C4-2B (cell line): ENCODE measurements around the gene OR51Q1.

ENCODE experiments used
- H3K27ac ChIP-seq: fragments of 450-650 bp; 2 replicates; pipeline ENCODE4 v1.5.1; 2017
- ZFX ChIP-seq: fragments of 450-650 bp; IDR thresholded peaks from 2 replicates; pipeline ENCODE4 v1.6.1; 2017
- TF ChIP-seq, protein P1 (sequence below): fragments of 450-650 bp; conservative IDR thresholded peaks from 2 replicates; pipeline ENCODE4 v1.5.1; 2017; ENCODE audit warnings: mild to moderate bottlenecking

Gene OR51Q1, protein sequence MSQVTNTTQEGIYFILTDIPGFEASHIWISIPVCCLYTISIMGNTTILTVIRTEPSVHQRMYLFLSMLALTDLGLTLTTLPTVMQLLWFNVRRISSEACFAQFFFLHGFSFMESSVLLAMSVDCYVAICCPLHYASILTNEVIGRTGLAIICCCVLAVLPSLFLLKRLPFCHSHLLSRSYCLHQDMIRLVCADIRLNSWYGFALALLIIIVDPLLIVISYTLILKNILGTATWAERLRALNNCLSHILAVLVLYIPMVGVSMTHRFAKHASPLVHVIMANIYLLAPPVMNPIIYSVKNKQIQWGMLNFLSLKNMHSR

DNA sequence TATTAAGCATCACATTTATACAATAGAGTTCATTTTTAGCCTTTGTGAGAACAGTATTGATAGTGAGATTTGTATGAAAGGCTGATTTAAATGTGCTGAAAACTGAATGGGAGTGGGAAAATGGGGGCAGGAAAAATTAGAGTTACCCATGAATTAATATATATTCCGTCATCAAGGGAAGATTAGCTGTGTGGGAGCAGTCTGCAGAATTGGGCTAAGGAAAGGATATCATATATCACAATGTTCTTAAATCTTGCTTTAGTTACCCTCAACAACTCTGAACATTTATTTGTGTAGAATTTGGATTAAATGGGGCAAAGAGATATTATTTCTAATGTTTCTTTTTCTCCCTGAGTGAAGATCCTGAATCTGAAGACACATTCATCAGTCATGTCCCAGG, at the start of gene OR51Q1:
Gene OR51Q1 (plus strand): TSS at position 301 of the 400 bp plus-strand sequence. CDS start 90 bp downstream, at position 391.
- TF ChIP-seq ZFX = no peak
- TF ChIP-seq, protein P1, sequence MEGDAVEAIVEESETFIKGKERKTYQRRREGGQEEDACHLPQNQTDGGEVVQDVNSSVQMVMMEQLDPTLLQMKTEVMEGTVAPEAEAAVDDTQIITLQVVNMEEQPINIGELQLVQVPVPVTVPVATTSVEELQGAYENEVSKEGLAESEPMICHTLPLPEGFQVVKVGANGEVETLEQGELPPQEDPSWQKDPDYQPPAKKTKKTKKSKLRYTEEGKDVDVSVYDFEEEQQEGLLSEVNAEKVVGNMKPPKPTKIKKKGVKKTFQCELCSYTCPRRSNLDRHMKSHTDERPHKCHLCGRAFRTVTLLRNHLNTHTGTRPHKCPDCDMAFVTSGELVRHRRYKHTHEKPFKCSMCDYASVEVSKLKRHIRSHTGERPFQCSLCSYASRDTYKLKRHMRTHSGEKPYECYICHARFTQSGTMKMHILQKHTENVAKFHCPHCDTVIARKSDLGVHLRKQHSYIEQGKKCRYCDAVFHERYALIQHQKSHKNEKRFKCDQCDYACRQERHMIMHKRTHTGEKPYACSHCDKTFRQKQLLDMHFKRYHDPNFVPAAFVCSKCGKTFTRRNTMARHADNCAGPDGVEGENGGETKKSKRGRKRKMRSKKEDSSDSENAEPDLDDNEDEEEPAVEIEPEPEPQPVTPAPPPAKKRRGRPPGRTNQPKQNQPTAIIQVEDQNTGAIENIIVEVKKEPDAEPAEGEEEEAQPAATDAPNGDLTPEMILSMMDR = no peak
- no peak within 1 kb of the TSS for H3K27ac ChIP-seq

DNA sequence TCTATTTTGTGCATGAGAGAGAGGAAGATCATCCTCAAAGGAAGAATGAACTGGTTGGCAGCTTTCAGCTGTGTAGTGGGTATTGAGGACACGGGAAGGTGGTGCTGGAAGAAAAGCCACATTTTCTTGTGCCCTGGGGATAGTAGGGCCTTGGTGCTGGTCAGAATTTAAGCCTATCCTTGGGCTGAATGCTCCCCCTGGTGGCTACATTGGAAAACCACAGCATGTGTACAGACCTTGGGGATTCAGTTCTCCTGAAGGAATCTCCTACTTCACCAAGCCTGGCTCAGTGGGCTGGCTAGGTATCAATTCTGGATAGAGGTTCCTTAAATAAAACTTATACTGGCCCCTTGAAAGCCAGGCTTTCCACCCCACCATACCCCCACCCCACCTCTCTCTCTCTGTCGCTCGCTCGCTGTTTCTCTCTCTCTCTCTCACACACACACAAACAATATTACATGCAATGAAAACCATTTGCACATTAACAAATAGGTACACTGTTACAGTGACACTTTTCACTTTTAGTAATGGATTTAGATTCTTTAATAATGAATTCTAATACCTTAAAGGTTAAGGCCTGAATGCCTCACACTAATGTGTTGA, 41.1 kb upstream of the OR51Q1 start:
- H3K27ac ChIP-seq = no peak overlapping the region
- no peak for TF ChIP-seq ZFX
- TF ChIP-seq, protein P1 = peak; percentile 83

DNA sequence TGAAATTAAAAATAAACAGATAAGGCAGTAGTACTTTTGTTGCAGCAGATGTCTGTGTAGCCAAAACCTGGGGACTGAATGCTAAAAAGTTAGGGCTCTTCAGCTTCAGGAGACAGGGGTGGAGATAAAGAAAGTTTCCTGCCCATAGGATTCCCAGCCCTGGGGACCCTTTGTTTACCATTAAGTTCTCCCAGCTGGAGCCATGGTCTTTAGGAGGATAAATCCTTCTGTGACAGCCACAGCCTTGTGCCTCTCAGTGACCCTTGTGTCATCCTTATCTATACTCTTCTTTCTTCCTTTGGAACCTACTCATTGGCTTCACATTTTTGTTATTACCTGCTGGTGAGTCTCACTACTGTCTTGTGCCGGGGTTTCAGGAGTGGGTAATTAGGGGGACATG, 38.3 kb upstream of the OR51Q1 start, which contains the start of gene OR51M1:
Gene OR51M1 (plus strand): TSS at position 237 of the 400 bp plus-strand sequence. CDS start 5,587 bp downstream, outside the sequence.
- no peak within 1 kb of the TSS for H3K27ac ChIP-seq
- TF ChIP-seq, protein P1 = no peak
- TF ChIP-seq ZFX = no peak

DNA sequence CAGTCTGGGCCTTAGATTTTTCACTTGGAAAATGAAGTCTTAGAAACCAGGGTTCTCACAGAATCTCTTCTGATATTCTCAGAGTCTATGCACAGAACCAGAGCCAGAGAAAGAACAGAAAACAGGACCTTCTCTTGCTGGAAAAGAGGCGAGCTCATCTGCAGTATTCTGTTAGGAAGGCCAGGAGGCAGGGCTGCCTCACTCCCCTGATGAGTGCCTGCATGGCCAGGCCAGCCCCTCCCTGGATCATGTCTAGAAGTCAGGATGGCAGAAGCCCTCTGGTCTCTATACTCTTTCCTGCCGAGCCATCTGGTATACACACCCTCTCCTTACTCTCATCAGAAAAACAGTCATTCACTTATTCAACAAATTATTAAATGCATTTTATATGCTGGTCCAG, 37.6 kb upstream of the OR51Q1 start:
- no peak overlapping the region for H3K27ac ChIP-seq
- TF ChIP-seq ZFX = no peak
- TF ChIP-seq, protein P1 = no peak

DNA sequence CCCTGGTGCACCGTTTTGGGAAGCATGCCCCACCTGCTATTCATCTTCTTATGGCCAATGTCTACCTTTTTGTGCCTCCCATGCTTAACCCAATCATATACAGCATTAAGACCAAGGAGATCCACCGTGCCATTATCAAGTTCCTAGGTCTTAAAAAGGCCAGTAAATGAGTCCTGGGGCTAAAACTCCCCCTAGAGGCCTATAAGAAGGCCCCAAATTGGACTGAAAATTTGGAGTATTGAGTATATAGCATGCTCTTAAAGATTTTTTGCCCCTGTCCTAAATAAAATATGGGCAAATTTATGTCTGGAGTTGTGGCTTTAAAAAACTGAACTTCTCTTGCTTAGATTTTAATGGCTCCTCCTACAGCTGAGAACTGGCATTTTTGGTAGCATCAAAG, 31.7 kb upstream of the OR51Q1 start:
- TF ChIP-seq ZFX = no peak
- TF ChIP-seq, protein P1 = peak; percentile 24

DNA sequence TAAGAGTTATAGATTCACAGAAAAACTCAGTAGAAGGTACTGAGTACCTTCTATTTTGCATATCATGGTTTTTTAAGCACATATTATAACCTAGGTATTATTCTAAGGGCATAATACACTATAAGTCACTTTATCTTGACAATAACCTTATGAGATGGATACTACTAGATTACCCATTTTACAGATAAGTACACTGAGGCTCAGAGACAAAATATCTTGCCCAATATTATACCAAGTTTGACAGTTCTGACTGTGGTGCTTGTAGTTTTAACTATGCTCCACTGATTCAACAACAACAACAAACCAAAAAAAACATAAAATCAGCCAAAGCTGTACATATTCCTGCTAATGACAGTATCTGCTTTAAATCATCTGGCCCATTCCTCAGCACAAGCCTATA, 27.8 kb upstream of the OR51Q1 start:
- H3K27ac ChIP-seq = no peak overlapping the region
- TF ChIP-seq, protein P1 = no peak
- no peak for TF ChIP-seq ZFX

More for the DNA sequence above, 31.7 kb upstream of the OR51Q1 start:
- H3K27ac ChIP-seq = no peak overlapping the region

DNA sequence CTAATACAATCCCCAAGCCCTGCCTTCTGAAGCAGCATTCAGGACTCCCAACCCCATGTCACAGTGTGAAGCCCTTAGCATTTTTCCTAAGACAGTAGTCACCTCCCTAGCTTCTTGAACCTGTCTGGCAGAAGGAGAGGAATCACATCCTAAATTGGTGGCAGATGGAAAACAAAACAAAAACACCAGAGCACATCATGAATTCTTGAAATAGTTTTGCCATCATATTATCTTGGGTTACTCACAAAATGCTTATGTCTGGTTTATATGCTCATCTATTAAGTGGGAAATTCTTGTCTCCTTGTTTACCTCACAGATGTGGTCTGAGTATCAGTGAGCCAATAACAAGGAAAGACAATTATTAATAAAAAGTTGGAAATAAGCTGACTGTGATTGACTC, 23.0 kb upstream of the OR51Q1 start:
- no peak for TF ChIP-seq ZFX
- TF ChIP-seq, protein P1 = no peak
- no peak overlapping the region for H3K27ac ChIP-seq
